ENCODE results near the gene MARCKSL1. TPM values are rescaled to one million over a fixed set of nuclear protein-coding genes. Genes with fewer than 3 reads are reported as not detected.

The MARCKSL1 gene
- total RNA-seq, 1 donor from 2014 or later, result 213 TPM

- Mint-ChIP-seq H3K4me3 (ENCODE audit: unreplicated experiment) (no peak overlapping the region), H3K4me1 (ENCODE audit: low read depth, unreplicated experiment) (peaks cover 4% of the 10 kb centered on the region), H3K9me3 (ENCODE audit: unreplicated experiment) (no peaks in the 10 kb centered on the region), H3K27me3 (ENCODE audit: low read depth, unreplicated experiment) (no peaks in the 10 kb centered on the region), H3K36me3 (ENCODE audit: low read depth, unreplicated experiment) (peaks cover 18% of the 10 kb centered on the region), H3K27ac (ENCODE audit: unreplicated experiment) (peak overlapping the region; percentile 12)
- H3K9ac ChIP-seq (ENCODE audit: low read length), result peak overlapping the region; percentile 65
- H3K27me3 ChIP-seq (ENCODE audit: insufficient read depth, low read length), result no peaks in the 10 kb centered on the region
- H3K27ac ChIP-seq (ENCODE audit: low read depth, low read length), result no peak overlapping the region
- H2AFZ ChIP-seq (ENCODE audit: low read depth, low read length), result no peak overlapping the region
- H3K36me3 ChIP-seq (ENCODE audit: insufficient read depth, low read length), result peaks cover 10% of the 10 kb centered on the region
- peaks cover 11% of the 10 kb centered on the region for H3K4me1 ChIP-seq (ENCODE audit: insufficient read depth, low read length)
- H4K20me1 ChIP-seq (ENCODE audit: insufficient read depth, low read length), result peaks cover 9% of the 10 kb centered on the region
- H3K79me2 ChIP-seq (ENCODE audit: insufficient read depth, low read length), result no peaks in the 10 kb centered on the region
- H3K9me3 ChIP-seq (ENCODE audit: insufficient read depth, low read depth, low read length), result no peaks in the 10 kb centered on the region
- FAIRE-seq (no peak), DNase-seq (ENCODE audit: low read depth) (peak; percentile 16)
- H3K4me2 ChIP-seq (ENCODE audit: low read length), result peak overlapping the region; percentile 89
- peak overlapping the region; percentile 51 for H3K4me3 ChIP-seq (ENCODE audit: insufficient read depth, low read depth, low read length)
- no peak for TF ChIP-seq EZH2 (IDR thresholded peaks at IDR 0.05; ENCODE audit: insufficient read depth, low read length)
- TF ChIP-seq, protein P1, sequence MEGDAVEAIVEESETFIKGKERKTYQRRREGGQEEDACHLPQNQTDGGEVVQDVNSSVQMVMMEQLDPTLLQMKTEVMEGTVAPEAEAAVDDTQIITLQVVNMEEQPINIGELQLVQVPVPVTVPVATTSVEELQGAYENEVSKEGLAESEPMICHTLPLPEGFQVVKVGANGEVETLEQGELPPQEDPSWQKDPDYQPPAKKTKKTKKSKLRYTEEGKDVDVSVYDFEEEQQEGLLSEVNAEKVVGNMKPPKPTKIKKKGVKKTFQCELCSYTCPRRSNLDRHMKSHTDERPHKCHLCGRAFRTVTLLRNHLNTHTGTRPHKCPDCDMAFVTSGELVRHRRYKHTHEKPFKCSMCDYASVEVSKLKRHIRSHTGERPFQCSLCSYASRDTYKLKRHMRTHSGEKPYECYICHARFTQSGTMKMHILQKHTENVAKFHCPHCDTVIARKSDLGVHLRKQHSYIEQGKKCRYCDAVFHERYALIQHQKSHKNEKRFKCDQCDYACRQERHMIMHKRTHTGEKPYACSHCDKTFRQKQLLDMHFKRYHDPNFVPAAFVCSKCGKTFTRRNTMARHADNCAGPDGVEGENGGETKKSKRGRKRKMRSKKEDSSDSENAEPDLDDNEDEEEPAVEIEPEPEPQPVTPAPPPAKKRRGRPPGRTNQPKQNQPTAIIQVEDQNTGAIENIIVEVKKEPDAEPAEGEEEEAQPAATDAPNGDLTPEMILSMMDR (IDR thresholded peaks at IDR 0.05; ENCODE audit: insufficient read depth, low read depth, low read length), result peak; percentile 11
Observed at GRCh38 chr1:32361674-32362473, 25.8 kb upstream of the MARCKSL1 start.

GRCh38 chr1:32361308-32361673, 25.3 kb upstream of the MARCKSL1 start:
- Histone ChIP-seq H2AFZ (ENCODE audit: low read depth, low read length) (no peak overlapping the region), H3K36me3 (ENCODE audit: insufficient read depth, low read length) (peaks cover 10% of the 10 kb centered on the region), H3K79me2 (ENCODE audit: insufficient read depth, low read length) (no peaks in the 10 kb centered on the region), H3K27ac (ENCODE audit: low read depth, low read length) (no peak overlapping the region), H3K4me1 (ENCODE audit: insufficient read depth, low read length) (peaks cover 11% of the 10 kb centered on the region), H3K9ac (ENCODE audit: low read length) (no peak overlapping the region), H3K4me2 (ENCODE audit: low read length) (peak overlapping the region; percentile 89), H3K27me3 (ENCODE audit: insufficient read depth, low read length) (no peaks in the 10 kb centered on the region), H3K4me3 (ENCODE audit: insufficient read depth, low read depth, low read length) (no peak overlapping the region), H4K20me1 (ENCODE audit: insufficient read depth, low read length) (peaks cover 9% of the 10 kb centered on the region), H3K9me3 (ENCODE audit: insufficient read depth, low read depth, low read length) (no peaks in the 10 kb centered on the region)
- DNase-seq (ENCODE audit: low read depth) (no peak), FAIRE-seq (no peak)
- H3K9me3 Mint-ChIP-seq (ENCODE audit: unreplicated experiment), result no peaks in the 10 kb centered on the region
- H3K4me3 Mint-ChIP-seq (ENCODE audit: unreplicated experiment), result no peak overlapping the region
- H3K27me3 Mint-ChIP-seq (ENCODE audit: low read depth, unreplicated experiment), result no peaks in the 10 kb centered on the region
- no peak overlapping the region for H3K27ac Mint-ChIP-seq (ENCODE audit: unreplicated experiment)
- no peak for TF ChIP-seq EZH2 (IDR thresholded peaks at IDR 0.05; ENCODE audit: insufficient read depth, low read length)
- TF ChIP-seq, protein P1 (IDR thresholded peaks at IDR 0.05; ENCODE audit: insufficient read depth, low read depth, low read length), result no peak
- H3K4me1 Mint-ChIP-seq (ENCODE audit: low read depth, unreplicated experiment), result peaks cover 4% of the 10 kb centered on the region
- peaks cover 18% of the 10 kb centered on the region for H3K36me3 Mint-ChIP-seq (ENCODE audit: low read depth, unreplicated experiment)

DNA sequence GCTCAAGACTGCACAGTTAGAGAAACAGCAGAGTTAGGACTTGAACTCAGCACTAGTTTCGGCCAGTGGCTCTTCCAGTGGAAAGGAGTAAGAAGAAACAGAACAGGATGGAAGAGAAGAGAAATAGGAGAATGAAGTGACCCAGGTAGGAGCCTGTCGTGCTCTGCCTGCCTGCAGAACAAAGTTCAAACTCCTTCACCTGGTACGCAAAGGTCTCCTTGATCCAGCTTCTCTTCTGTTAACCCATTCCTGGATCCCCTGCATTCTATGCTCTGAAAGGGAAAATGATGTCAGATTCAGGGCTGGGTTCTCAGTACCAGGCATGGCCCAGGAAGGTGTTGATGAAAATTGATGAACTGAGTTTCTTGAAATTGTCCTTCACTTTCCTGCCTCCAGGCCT, 22.4 kb upstream of the MARCKSL1 start:
- peaks cover 14% of the 10 kb centered on the region for H3K36me3 Mint-ChIP-seq (ENCODE audit: low read depth, unreplicated experiment)
- no peaks in the 10 kb centered on the region for H3K27me3 Mint-ChIP-seq (ENCODE audit: low read depth, unreplicated experiment)
- no peak overlapping the region for H2AFZ ChIP-seq (ENCODE audit: low read depth, low read length)
- no peak for DNase-seq (ENCODE audit: low read depth)
- TF ChIP-seq, protein P1 (IDR thresholded peaks at IDR 0.05; ENCODE audit: insufficient read depth, low read depth, low read length), result no peak
- no peak for TF ChIP-seq EZH2 (IDR thresholded peaks at IDR 0.05; ENCODE audit: insufficient read depth, low read length)
- H3K9me3 Mint-ChIP-seq (ENCODE audit: unreplicated experiment), result no peaks in the 10 kb centered on the region
- no peak overlapping the region for H3K27ac Mint-ChIP-seq (ENCODE audit: unreplicated experiment)
- H3K9me3 ChIP-seq (ENCODE audit: insufficient read depth, low read depth, low read length), result no peaks in the 10 kb centered on the region
- peaks cover 13% of the 10 kb centered on the region for H3K4me1 Mint-ChIP-seq (ENCODE audit: low read depth, unreplicated experiment)
- H3K4me1 ChIP-seq (ENCODE audit: insufficient read depth, low read length), result peaks cover 18% of the 10 kb centered on the region
- H3K4me3 Mint-ChIP-seq (ENCODE audit: unreplicated experiment), result no peak overlapping the region
- no peak for FAIRE-seq
- no peak overlapping the region for H3K9ac ChIP-seq (ENCODE audit: low read length)
- no peak overlapping the region for H3K4me3 ChIP-seq (ENCODE audit: insufficient read depth, low read depth, low read length)
- no peaks in the 10 kb centered on the region for H3K79me2 ChIP-seq (ENCODE audit: insufficient read depth, low read length)
- peaks cover 4% of the 10 kb centered on the region for H4K20me1 ChIP-seq (ENCODE audit: insufficient read depth, low read length)
- H3K4me2 ChIP-seq (ENCODE audit: low read length), result no peak overlapping the region
- no peak overlapping the region for H3K27ac ChIP-seq (ENCODE audit: low read depth, low read length)
- peaks cover 3% of the 10 kb centered on the region for H3K36me3 ChIP-seq (ENCODE audit: insufficient read depth, low read length)
- no peaks in the 10 kb centered on the region for H3K27me3 ChIP-seq (ENCODE audit: insufficient read depth, low read length)
